GM12878 (cell line): ENCODE data around the gene TMEM127. TPM values are rescaled to one million over a fixed set of nuclear protein-coding genes. Genes with fewer than 3 reads are reported as not detected.

Experiments used
- CHD1 ChIP-seq: IDR thresholded peaks from 2 replicates; pipeline ENCODE4 v1.6.1; 2012; ENCODE audit warnings: low read depth, low read length, improper control_type of control experiment
- CUX1 ChIP-seq: IDR thresholded peaks from 2 replicates; pipeline ENCODE4 v1.6.1; 2012; ENCODE audit warnings: improper control_type of control experiment, low read depth, low read length; ENCODE audit not compliant: insufficient replicate concordance
- EED ChIP-seq: sonication (generic); IDR thresholded peaks from 2 replicates; pipeline ENCODE4 v1.6.1; 2016; ENCODE audit warnings: antibody characterized with exemption, low read depth
- ESRRA ChIP-seq: IDR thresholded peaks from 2 replicates; pipeline ENCODE4 v1.6.1; 2012; ENCODE audit warnings: mild to moderate bottlenecking, low read length, improper control_type of control experiment
- IKZF2 ChIP-seq, 2 experiments: fragments of 450-650 bp; IDR thresholded peaks; 2 replicates each; pipeline ENCODE4 v1.6.1; 2017; ENCODE audit warnings: mild to moderate bottlenecking in 2 of 2, moderate library complexity in 2 of 2
- JUND ChIP-seq: IDR thresholded peaks from 2 replicates; pipeline ENCODE4 v1.6.1; 2012; ENCODE audit warnings: low read depth, mild to moderate bottlenecking, low read length, improper control_type of control experiment, moderate library complexity
- MYC ChIP-seq: IDR thresholded peaks from 2 replicates; pipeline ENCODE4 v1.6.1; 2011; ENCODE audit warnings: mild to moderate bottlenecking, low read length, moderate library complexity, inconsistent platforms; ENCODE audit not compliant: insufficient read depth, insufficient replicate concordance, insufficient read length, severe bottlenecking
- NBN ChIP-seq: fragments of 450-650 bp; IDR thresholded peaks from 2 replicates; pipeline ENCODE4 v1.6.1; 2016
- PML ChIP-seq: IDR thresholded peaks from 2 replicates; pipeline ENCODE4 v1.6.1; 2012; ENCODE audit warnings: low read length, inconsistent platforms
- POLR2A ChIP-seq: IDR thresholded peaks from 2 replicates; pipeline ENCODE4 v1.6.1; 2011; ENCODE audit warnings: low read depth, mild to moderate bottlenecking, low read length
- RAD51 ChIP-seq: fragments of 450-650 bp; IDR thresholded peaks from 2 replicates; pipeline ENCODE4 v1.6.1; 2016; ENCODE audit warnings: moderate library complexity, mild to moderate bottlenecking, inconsistent platforms
- SMC3 ChIP-seq: IDR thresholded peaks from 2 replicates; pipeline ENCODE4 v1.6.1; 2011; ENCODE audit warnings: low read length, improper control_type of control experiment, borderline replicate concordance
- SRF ChIP-seq, 2 experiments: IDR thresholded peaks; 2 replicates each; pipeline ENCODE4 v1.6.1; 2011; ENCODE audit warnings: low read depth in 2 of 2, low read length in 2 of 2, mild to moderate bottlenecking in 1 of 2, moderate library complexity in 1 of 2
- YY1 ChIP-seq: IDR thresholded peaks from 2 replicates; pipeline ENCODE4 v1.6.1; 2011; ENCODE audit warnings: low read depth, mild to moderate bottlenecking, low read length
- ZBTB4 ChIP-seq: fragments of 450-650 bp; formaldehyde crosslinking; IDR thresholded peaks from 2 replicates; pipeline ENCODE4 v1.4.0; 2022; ENCODE audit warnings: mild to moderate bottlenecking, moderate library complexity
- ZNF207 ChIP-seq: fragments of 450-650 bp; IDR thresholded peaks from 2 replicates; pipeline ENCODE4 v1.6.1; 2014; ENCODE audit warnings: antibody characterized with exemption, mild to moderate bottlenecking, borderline replicate concordance
- ZZZ3 ChIP-seq: IDR thresholded peaks from 2 replicates; pipeline ENCODE4 v1.6.1; 2011; ENCODE audit warnings: low read depth; ENCODE audit not compliant: control insufficient read depth, insufficient read length
- polyA plus RNA-seq, 11 experiments: library from polyadenylated mRNA; depleted of rRNA in 4 of 11; unstranded in 6 of 11; stranded (reverse) in 5 of 11; fragments of >200 nt; fragmentation: Nextera tagmentation in 4 of 11; fragmentation: Illumina TruSeq in 1 of 11; extraction: Ambion mirVana in 4 of 11; extraction: Trizol in 1 of 11; gene quantifications; 1 replicate in 1 of 11; 2 replicates in 10 of 11; pipeline versions ENCODE4 v1.2.1 to v1.2.3, GENCODE V29; 2011 to 2016; ENCODE audit warnings: inconsistent platforms in 2 of 11, missing spikeins in 2 of 11, low read depth in 1 of 11
- total RNA-seq, 4 experiments: library from RNA; depleted of rRNA in 3 of 4; stranded (reverse); fragments of >200 nt in 3 of 4; fragmentation: Illumina TruSeq in 1 of 4; extraction: Trizol in 1 of 4; gene quantifications; 2 replicates each; pipeline versions ENCODE4 v1.2.1 to v1.2.3, GENCODE V29; 2013 to 2021
- TF ChIP-seq, protein P1 (sequence below): IDR thresholded peaks from 2 replicates; pipeline ENCODE4 v1.6.1; 2012; ENCODE audit warnings: mild to moderate bottlenecking, low read depth, low read length

The TMEM127 gene
- total and polyA plus RNA-seq, 10 of the 15 experiments (the other 5 are each of a cell fraction or from before 2014, with no cell fraction given): 2.6 to 27.2 (median 17.7) TPM

- TF ChIP-seq CUX1 (no peak), EED (peak; percentile 60), MYC (peak; percentile 73), ZNF207 (peak; percentile 81; the same call in 1 of the 2 replicates), JUND (0 out of 2 replicates have a peak, but pooled peaks have one; percentile 23), ESRRA (0 out of 2 replicates have a peak, but pooled peaks have one; percentile 44), SMC3 (0 out of 2 replicates have a peak, but pooled peaks have one; percentile 5), ZBTB4 (CRISPR knock-in tag) (no peak), RAD51 (no peak), CHD1 (no peak), SRF (IDR thresholded peaks at IDR 0.05; ENCODE audit: low read depth in 2 of 2, low read length in 2 of 2) (peak in 1 of 2 experiments; percentile 76; a peak in 2 of 4 replicates), POLR2A (peak; percentile 94), YY1 (peak; percentile 79), NBN (peak; percentile 77; the same call in 1 of the 2 replicates), ZZZ3 (no peak), PML (peak; percentile 97), IKZF2 (IDR thresholded peaks at IDR 0.05) (peak; percentile 48 to 61)
- TF ChIP-seq, protein P1, sequence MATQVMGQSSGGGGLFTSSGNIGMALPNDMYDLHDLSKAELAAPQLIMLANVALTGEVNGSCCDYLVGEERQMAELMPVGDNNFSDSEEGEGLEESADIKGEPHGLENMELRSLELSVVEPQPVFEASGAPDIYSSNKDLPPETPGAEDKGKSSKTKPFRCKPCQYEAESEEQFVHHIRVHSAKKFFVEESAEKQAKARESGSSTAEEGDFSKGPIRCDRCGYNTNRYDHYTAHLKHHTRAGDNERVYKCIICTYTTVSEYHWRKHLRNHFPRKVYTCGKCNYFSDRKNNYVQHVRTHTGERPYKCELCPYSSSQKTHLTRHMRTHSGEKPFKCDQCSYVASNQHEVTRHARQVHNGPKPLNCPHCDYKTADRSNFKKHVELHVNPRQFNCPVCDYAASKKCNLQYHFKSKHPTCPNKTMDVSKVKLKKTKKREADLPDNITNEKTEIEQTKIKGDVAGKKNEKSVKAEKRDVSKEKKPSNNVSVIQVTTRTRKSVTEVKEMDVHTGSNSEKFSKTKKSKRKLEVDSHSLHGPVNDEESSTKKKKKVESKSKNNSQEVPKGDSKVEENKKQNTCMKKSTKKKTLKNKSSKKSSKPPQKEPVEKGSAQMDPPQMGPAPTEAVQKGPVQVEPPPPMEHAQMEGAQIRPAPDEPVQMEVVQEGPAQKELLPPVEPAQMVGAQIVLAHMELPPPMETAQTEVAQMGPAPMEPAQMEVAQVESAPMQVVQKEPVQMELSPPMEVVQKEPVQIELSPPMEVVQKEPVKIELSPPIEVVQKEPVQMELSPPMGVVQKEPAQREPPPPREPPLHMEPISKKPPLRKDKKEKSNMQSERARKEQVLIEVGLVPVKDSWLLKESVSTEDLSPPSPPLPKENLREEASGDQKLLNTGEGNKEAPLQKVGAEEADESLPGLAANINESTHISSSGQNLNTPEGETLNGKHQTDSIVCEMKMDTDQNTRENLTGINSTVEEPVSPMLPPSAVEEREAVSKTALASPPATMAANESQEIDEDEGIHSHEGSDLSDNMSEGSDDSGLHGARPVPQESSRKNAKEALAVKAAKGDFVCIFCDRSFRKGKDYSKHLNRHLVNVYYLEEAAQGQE: no peak
Observed at GRCh38 chr2:96305091-96305978, 39.5 kb upstream of the TMEM127 start, which contains the start of gene SNRNP200 (continued).
